Mesendoderm (in vitro differentiated cells): ENCODE data around the gene RPS3A.

ENCODE experiments used
- DNase-seq: peaks from one replicate; pipeline ENCODE4 v3.0.0; 2013
- H2AK5ac ChIP-seq: 2 replicates; pipeline ENCODE4 v1.6.1; 2013; ENCODE audit warnings: low read length, inconsistent platforms
- H2BK120ac ChIP-seq: 2 replicates; pipeline ENCODE4 v1.6.1; 2013; ENCODE audit warnings: low read depth, mild to moderate bottlenecking, low read length, moderate library complexity, mixed read lengths
- H2BK15ac ChIP-seq: replicated peaks from 2 replicates; pipeline ENCODE4 v1.6.1; 2013; ENCODE audit warnings: low read depth, mild to moderate bottlenecking, moderate library complexity
- H2BK5ac ChIP-seq: 2 replicates; pipeline ENCODE4 v1.6.1; 2013; ENCODE audit warnings: low read length, inconsistent platforms
- H3K18ac ChIP-seq: 2 replicates; pipeline ENCODE4 v1.6.1; 2013; ENCODE audit warnings: mild to moderate bottlenecking, low read length, mixed read lengths
- H3K23ac ChIP-seq: one replicate; pipeline ENCODE4 v1.6.1; 2013; ENCODE audit warnings: low read length
- H3K27ac ChIP-seq: 2 replicates; pipeline ENCODE4 v1.5.1; 2013; ENCODE audit warnings: low read depth, mild to moderate bottlenecking, inconsistent platforms, low read length, moderate library complexity
- H3K27me3 ChIP-seq: 2 replicates; pipeline ENCODE4 v1.6.1; 2013; ENCODE audit warnings: low read length, control low read depth, mild to moderate bottlenecking, inconsistent platforms; ENCODE audit not compliant: insufficient read depth, poor library complexity
- H3K36me3 ChIP-seq: 2 replicates; pipeline ENCODE4 v1.6.1; 2013; ENCODE audit warnings: low read length, inconsistent platforms; ENCODE audit not compliant: control insufficient read depth, insufficient read depth
- H3K4ac ChIP-seq: one replicate; pipeline ENCODE4 v1.6.1; 2013; ENCODE audit warnings: low read depth, mild to moderate bottlenecking, low read length, moderate library complexity
- H3K4me1 ChIP-seq: 2 replicates; pipeline ENCODE4 v1.6.1; 2013; ENCODE audit warnings: low read depth, low read length, inconsistent platforms; ENCODE audit not compliant: control insufficient read depth
- H3K4me2 ChIP-seq: 2 replicates; pipeline ENCODE4 v1.6.1; 2013; ENCODE audit warnings: low read length
- H3K4me3 ChIP-seq: 2 replicates; pipeline ENCODE4 v1.5.1; 2013; ENCODE audit warnings: mild to moderate bottlenecking, low read length
- H3K56ac ChIP-seq: one replicate; pipeline ENCODE4 v1.6.1; 2013; ENCODE audit warnings: low read length
- H3K79me1 ChIP-seq: 2 replicates; pipeline ENCODE4 v1.6.1; 2013; ENCODE audit warnings: low read length, inconsistent platforms
- H3K79me2 ChIP-seq: 2 replicates; pipeline ENCODE4 v1.6.1; 2013; ENCODE audit warnings: mild to moderate bottlenecking, low read length; ENCODE audit not compliant: control insufficient read depth, insufficient read depth
- H3K9ac ChIP-seq: 2 replicates; pipeline ENCODE4 v1.6.1; 2013; ENCODE audit warnings: low read length, inconsistent platforms
- H4K5ac ChIP-seq: one replicate; pipeline ENCODE4 v1.6.1; 2013; ENCODE audit warnings: low read length
- H4K8ac ChIP-seq: one replicate; pipeline ENCODE4 v1.6.1; 2013; ENCODE audit warnings: low read depth, mild to moderate bottlenecking, control low read depth, low read length, moderate library complexity
- WGBS: extraction: QIAGEN DNeasy Blood & Tissue Kit; methylation state at CpG from one replicate; pipeline ENCODE4 v1.1.7; 2013; ENCODE audit warnings: low lambda C conversion rate, missing lambda C conversion rate; ENCODE audit not compliant: insufficient coverage; ENCODE audit errors: extremely low coverage; 5-methylcytosine and 5-hydroxymethylcytosine counted together

The RPS3A gene

GRCh38 chr4:151103758-151104157, 4.3 kb downstream of the RPS3A start:
- H3K9ac ChIP-seq, result no peak overlapping the region
- no peak overlapping the region for H3K27ac ChIP-seq
- peaks cover 13% of the 10 kb centered on the region for H3K36me3 ChIP-seq
- no peak overlapping the region for H4K5ac ChIP-seq
- no CpG with 5 or more reads among the region's 2 CpGs for WGBS
- no peak overlapping the region for H2BK120ac ChIP-seq
- no peak overlapping the region for H4K8ac ChIP-seq
- no peaks in the 10 kb centered on the region for H3K27me3 ChIP-seq
- H3K79me1 ChIP-seq, result no peaks in the 10 kb centered on the region
- H2BK15ac ChIP-seq, result no peak overlapping the region
- no peak overlapping the region for H3K23ac ChIP-seq
- no peak overlapping the region for H3K18ac ChIP-seq
- no peak overlapping the region for H3K56ac ChIP-seq
- no peak for DNase-seq
- no peaks in the 10 kb centered on the region for H3K4me1 ChIP-seq
- H3K4ac ChIP-seq, result no peak overlapping the region
- peaks cover 25% of the 10 kb centered on the region for H3K79me2 ChIP-seq
- no peak overlapping the region for H2AK5ac ChIP-seq
- H3K4me2 ChIP-seq, result no peak overlapping the region
- no peak overlapping the region for H2BK5ac ChIP-seq
- no peak overlapping the region for H3K4me3 ChIP-seq

- H2BK15ac ChIP-seq, result no peak overlapping the region
- H3K23ac ChIP-seq, result no peak overlapping the region
- H3K4me1 ChIP-seq, result no peaks in the 10 kb centered on the region
- H3K36me3 ChIP-seq, result peaks cover 13% of the 10 kb centered on the region
- H3K4me2 ChIP-seq, result no peak overlapping the region
- no peak overlapping the region for H3K56ac ChIP-seq
- no peaks in the 10 kb centered on the region for H3K27me3 ChIP-seq
- no peak overlapping the region for H3K18ac ChIP-seq
- no peak overlapping the region for H2AK5ac ChIP-seq
- no peak for DNase-seq
- no peak overlapping the region for H3K4me3 ChIP-seq
- H4K8ac ChIP-seq, result no peak overlapping the region
- peaks cover 24% of the 10 kb centered on the region for H3K79me2 ChIP-seq
- no peak overlapping the region for H3K27ac ChIP-seq
- no peak overlapping the region for H3K4ac ChIP-seq
- H2BK5ac ChIP-seq, result no peak overlapping the region
- H2BK120ac ChIP-seq, result no peak overlapping the region
- H3K9ac ChIP-seq, result no peak overlapping the region
- H4K5ac ChIP-seq, result no peak overlapping the region
- no CpG with 5 or more reads among the region's 1 CpG for WGBS
- H3K79me1 ChIP-seq, result no peaks in the 10 kb centered on the region
Measured at GRCh38 chr4:151104621-151105020, 5.2 kb downstream of the RPS3A start.

- Histone ChIP-seq H2BK120ac (no peak overlapping the region), H3K4me3 (no peak overlapping the region), H3K27me3 (no peaks in the 10 kb centered on the region), H3K4ac (no peak overlapping the region), H4K5ac (no peak overlapping the region), H4K8ac (no peak overlapping the region), H3K4me2 (no peak overlapping the region), H3K36me3 (peaks cover 15% of the 10 kb centered on the region), H2AK5ac (no peak overlapping the region), H3K27ac (no peak overlapping the region), H3K56ac (no peak overlapping the region), H3K79me1 (peaks cover 1% of the 10 kb centered on the region), H2BK15ac (no peak overlapping the region), H3K18ac (no peak overlapping the region), H3K79me2 (peaks cover 14% of the 10 kb centered on the region), H3K23ac (no peak overlapping the region), H3K4me1 (no peaks in the 10 kb centered on the region), H2BK5ac (no peak overlapping the region), H3K9ac (no peak overlapping the region)
- DNase-seq, result no peak
- no CpG with 5 or more reads among the region's 5 CpGs for WGBS
Measured at GRCh38 chr4:151105454-151106032, 6.1 kb downstream of the RPS3A start.

- H2BK120ac ChIP-seq, result no peak overlapping the region
- H3K23ac ChIP-seq, result no peak overlapping the region
- H3K36me3 ChIP-seq, result peaks cover 15% of the 10 kb centered on the region
- H3K4ac ChIP-seq, result no peak overlapping the region
- H4K8ac ChIP-seq, result no peak overlapping the region
- no peaks in the 10 kb centered on the region for H3K4me1 ChIP-seq
- no peak overlapping the region for H2BK5ac ChIP-seq
- no peaks in the 10 kb centered on the region for H3K27me3 ChIP-seq
- no CpG with 5 or more reads among the region's 3 CpGs for WGBS
- no peak for DNase-seq
- peaks cover 1% of the 10 kb centered on the region for H3K79me1 ChIP-seq
- no peak overlapping the region for H3K56ac ChIP-seq
- H3K4me2 ChIP-seq, result no peak overlapping the region
- no peak overlapping the region for H2AK5ac ChIP-seq
- H3K79me2 ChIP-seq, result peaks cover 3% of the 10 kb centered on the region
- H3K4me3 ChIP-seq, result no peak overlapping the region
- H3K9ac ChIP-seq, result no peak overlapping the region
- no peak overlapping the region for H3K27ac ChIP-seq
- H3K18ac ChIP-seq, result no peak overlapping the region
- H4K5ac ChIP-seq, result no peak overlapping the region
- H2BK15ac ChIP-seq, result no peak overlapping the region
Measured at GRCh38 chr4:151107063-151107462, 7.6 kb downstream of the RPS3A start.

- WGBS, result no CpG with 5 or more reads among the region's 3 CpGs
- H2AK5ac ChIP-seq, result no peak overlapping the region
- no peak for DNase-seq
- peaks cover 1% of the 10 kb centered on the region for H3K79me1 ChIP-seq
- H4K8ac ChIP-seq, result no peak overlapping the region
- H3K4me3 ChIP-seq, result no peak overlapping the region
- peaks cover 12% of the 10 kb centered on the region for H3K36me3 ChIP-seq
- no peak overlapping the region for H3K9ac ChIP-seq
- H3K56ac ChIP-seq, result no peak overlapping the region
- H2BK15ac ChIP-seq, result no peak overlapping the region
- no peaks in the 10 kb centered on the region for H3K27me3 ChIP-seq
- H3K4me1 ChIP-seq, result no peaks in the 10 kb centered on the region
- H2BK120ac ChIP-seq, result no peak overlapping the region
- H3K23ac ChIP-seq, result no peak overlapping the region
- no peak overlapping the region for H3K4me2 ChIP-seq
- H3K79me2 ChIP-seq, result no peaks in the 10 kb centered on the region
- no peak overlapping the region for H3K18ac ChIP-seq
- H3K4ac ChIP-seq, result no peak overlapping the region
- H3K27ac ChIP-seq, result no peak overlapping the region
- no peak overlapping the region for H2BK5ac ChIP-seq
- H4K5ac ChIP-seq, result no peak overlapping the region
Measured at GRCh38 chr4:151110236-151110635, 10.8 kb downstream of the RPS3A start.

GRCh38 chr4:151114338-151114737, 14.9 kb downstream of the RPS3A start:
- Histone ChIP-seq H3K4me1 (no peaks in the 10 kb centered on the region), H3K27ac (no peak overlapping the region), H3K4me3 (no peak overlapping the region), H4K5ac (no peak overlapping the region), H3K36me3 (peaks cover 6% of the 10 kb centered on the region), H3K9ac (no peak overlapping the region), H3K23ac (no peak overlapping the region), H2BK120ac (no peak overlapping the region), H3K4ac (no peak overlapping the region), H3K79me1 (peaks cover 1% of the 10 kb centered on the region), H2AK5ac (no peak overlapping the region), H2BK15ac (no peak overlapping the region), H3K4me2 (no peak overlapping the region), H3K27me3 (no peaks in the 10 kb centered on the region), H2BK5ac (no peak overlapping the region), H3K56ac (no peak overlapping the region), H3K79me2 (no peaks in the 10 kb centered on the region), H4K8ac (no peak overlapping the region), H3K18ac (no peak overlapping the region)
- WGBS, result no CpG with 5 or more reads among the region's 3 CpGs
- no peak for DNase-seq
